A549 (cell line): Measurements from ENCODE around the gene DPRX.

Experiments
- CTCF ChIP-seq: fragments of >200 bp; sonication (Bioruptor Twin); formaldehyde crosslinking; IDR thresholded peaks from 3 replicates; pipeline ENCODE4 v1.5.1; 2016
- POLR2A ChIP-seq: IDR thresholded peaks from 2 replicates; pipeline ENCODE4 v1.6.1; 2012; ENCODE audit warnings: mild to moderate bottlenecking, low read length
- TF ChIP-seq, protein P1 (sequence below): IDR thresholded peaks from 2 replicates; pipeline ENCODE4 v1.6.1; 2012

GRCh38 chr19:53634768-53635167 lies 3.0 kb downstream of the DPRX start:
- no peak for TF ChIP-seq POLR2A
- no peak for TF ChIP-seq CTCF
- TF ChIP-seq, protein P1, sequence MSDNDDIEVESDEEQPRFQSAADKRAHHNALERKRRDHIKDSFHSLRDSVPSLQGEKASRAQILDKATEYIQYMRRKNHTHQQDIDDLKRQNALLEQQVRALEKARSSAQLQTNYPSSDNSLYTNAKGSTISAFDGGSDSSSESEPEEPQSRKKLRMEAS: no peak
